ENCODE results near the gene APBB2. TPM values are rescaled to one million over a fixed set of nuclear protein-coding genes. Genes with fewer than 3 reads are reported as not detected.

The APBB2 gene
- total and polyA plus RNA-seq, 10 of the 15 experiments (the other 5 are each of a cell fraction or from before 2014, with no cell fraction given) = 2.7 to 24.6 (median 19.0) TPM

- in situ Hi-C loops (cut with MboI) = no loop called here
- no peaks in the 10 kb centered on the region for H3K9me3 ChIP-seq (replicated peaks; ENCODE audit: control insufficient read depth, insufficient read depth, low read length)
- H3K27ac ChIP-seq (ENCODE audit: control insufficient read depth, insufficient read depth) = no peak overlapping the region
- H3K4me3 ChIP-seq = no peak overlapping the region
- H3K36me3 ChIP-seq (ENCODE audit: control insufficient read depth in 2 of 2, insufficient read depth in 2 of 2, low read length in 1 of 2) = no peaks in the 10 kb centered on the region
- no peak for TF ChIP-seq JUNB (IDR thresholded peaks at IDR 0.05)
- TF ChIP-seq ZNF207 (IDR thresholded peaks at IDR 0.05; ENCODE audit: borderline replicate concordance) = no peak
- TF ChIP-seq YY1 (IDR thresholded peaks at IDR 0.05; ENCODE audit: low read depth, low read length) = no peak
- TF ChIP-seq MTA3 (IDR thresholded peaks at IDR 0.05; ENCODE audit: borderline replicate concordance, low read length) = no peak
- no peak for TF ChIP-seq NRF1 (conservative IDR thresholded peaks at IDR 0.05; ENCODE audit: low read depth, low read length)
- TF ChIP-seq IRF3 (IDR thresholded peaks at IDR 0.05) = no peak
- no peak for TF ChIP-seq E2F4 (IDR thresholded peaks at IDR 0.05; ENCODE audit: low read depth, low read length)
- no peak for TF ChIP-seq TCF12 (IDR thresholded peaks at IDR 0.05; ENCODE audit: low read depth, low read length)
- TF ChIP-seq NFYB (IDR thresholded peaks at IDR 0.05; ENCODE audit: insufficient read depth, low read depth, low read length) = no peak
- no peak for TF ChIP-seq SPI1 (IDR thresholded peaks at IDR 0.05; ENCODE audit: borderline replicate concordance, insufficient read depth, low read depth, low read length)
- no peak for TF ChIP-seq ZZZ3 (IDR thresholded peaks at IDR 0.05; ENCODE audit: control insufficient read depth, insufficient read length, low read depth)
- no peak for TF ChIP-seq RBBP5 (conservative IDR thresholded peaks at IDR 0.05)
- no peak for TF ChIP-seq RELA (IDR thresholded peaks at IDR 0.05; ENCODE audit: borderline replicate concordance, partially characterized antibody)
- TF ChIP-seq PAX5 (IDR thresholded peaks at IDR 0.05; ENCODE audit: borderline replicate concordance, low read depth, low read length) = no peak
- TF ChIP-seq CBFB (IDR thresholded peaks at IDR 0.05; ENCODE audit: low read depth) = no peak
- no peak for TF ChIP-seq BCLAF1 (IDR thresholded peaks at IDR 0.05)
- TF ChIP-seq MAX (IDR thresholded peaks at IDR 0.05; ENCODE audit: low read depth, low read length) = no peak
- no peak for TF ChIP-seq STAT1 (conservative IDR thresholded peaks at IDR 0.05)
- POLR2A ChIA-PET = no interaction called here
- SMC1A ChIA-PET (ENCODE audit: uncharacterized antibody, unreplicated experiment) = interaction anchor here (1.0 kb wide), 1 partner anchor 16 kb away, joined by 3 read pairs; no protein-coding TSS in a partner anchor
- WGBS (ENCODE audit: insufficient coverage, insufficient replicate concordance, low lambda C conversion rate, missing lambda C conversion rate) = 38% methylated on average over 1 of the region's 1 CpG
- no peak for ATAC-seq
- no peak for DNase-seq (ENCODE audit: low read depth, low spot score)
- H3K4me2 ChIP-seq (ENCODE audit: control insufficient read depth, insufficient read depth) = no peak overlapping the region
- no TSS peak for BruUV-seq (replicated peaks)
- no peak overlapping the region for H2AFZ ChIP-seq (ENCODE audit: control insufficient read depth, low read depth, low read length)
- no peak overlapping the region for H3K9ac ChIP-seq (ENCODE audit: control insufficient read depth, insufficient read depth, low read length)
- H3K27me3 ChIP-seq (replicated peaks in 1 of 2; ENCODE audit: control insufficient read depth in 2 of 2, insufficient read depth in 2 of 2, low read length in 1 of 2) = no peaks in the 10 kb centered on the region
- H3K79me2 ChIP-seq (ENCODE audit: control insufficient read depth, insufficient read depth, low read length) = no peaks in the 10 kb centered on the region
- CTCF ChIA-PET = interaction anchor here (1.5 kb wide), 2 partner anchors 42 to 63 kb away, joined by 3 read pairs; no protein-coding TSS in a partner anchor
- no peaks in the 10 kb centered on the region for H4K20me1 ChIP-seq (ENCODE audit: control insufficient read depth, insufficient read depth)
- FAIRE-seq = no peak
- intact Hi-C loops (cut with micrococcal nuclease; ENCODE audit: unreplicated experiment) = no loop called here
- H3K4me1 ChIP-seq (ENCODE audit: control insufficient read depth, insufficient read depth, low read length) = no peaks in the 10 kb centered on the region
- RAD21 ChIA-PET (ENCODE audit: unreplicated experiment) = no interaction called here
Observed at GRCh38 chr4:40778090-40778489, 436.3 kb downstream of the APBB2 start.
